GM21786 (cell line): ENCODE data around the gene C4A.
"Not testable (repeated sequence)": the region's sequence is repeated elsewhere in the genome, so short reads cannot be mapped to it uniquely, and the experiment has no call there.

ENCODE experiments used
- ATAC-seq: cut with Tn5 transposase; IDR thresholded peaks from one replicate; pipeline ENCODE4 v1.9.1; 2021; ENCODE audit not compliant: unreplicated experiment

C4A gene

DNA sequence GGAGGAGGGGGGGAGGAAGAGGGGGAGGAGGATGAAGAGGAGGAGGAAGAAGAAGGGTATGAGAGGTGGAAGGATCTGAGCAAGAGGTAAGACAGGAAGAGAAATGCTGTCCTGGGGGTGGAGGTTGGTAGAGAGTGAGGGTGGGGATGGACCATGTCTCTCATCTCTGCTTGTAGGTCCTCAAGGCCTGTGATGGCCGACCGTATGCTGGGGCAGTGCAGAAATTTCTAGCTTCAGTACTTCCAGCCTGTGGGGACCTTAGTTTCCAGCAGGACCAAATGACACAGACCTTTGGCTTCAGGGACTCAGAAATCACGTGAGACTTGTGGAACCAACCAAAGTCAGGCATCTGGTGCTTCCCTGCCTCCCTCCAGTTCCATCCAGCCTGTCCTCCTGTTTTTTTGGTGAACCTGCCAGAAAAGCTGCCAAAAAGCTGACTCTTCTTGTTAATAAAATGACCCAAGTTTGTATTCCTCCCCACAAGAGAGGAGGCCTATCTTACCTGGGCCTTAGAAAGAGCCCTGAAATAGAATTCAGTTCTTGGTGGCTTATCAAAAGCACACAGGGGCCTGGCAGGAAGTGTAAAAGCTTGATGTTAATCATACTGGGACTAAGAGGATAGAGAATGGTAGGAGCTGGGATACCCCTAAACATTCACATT is 2.5 kb upstream of the C4A start:
- ATAC-seq: no peak

DNA sequence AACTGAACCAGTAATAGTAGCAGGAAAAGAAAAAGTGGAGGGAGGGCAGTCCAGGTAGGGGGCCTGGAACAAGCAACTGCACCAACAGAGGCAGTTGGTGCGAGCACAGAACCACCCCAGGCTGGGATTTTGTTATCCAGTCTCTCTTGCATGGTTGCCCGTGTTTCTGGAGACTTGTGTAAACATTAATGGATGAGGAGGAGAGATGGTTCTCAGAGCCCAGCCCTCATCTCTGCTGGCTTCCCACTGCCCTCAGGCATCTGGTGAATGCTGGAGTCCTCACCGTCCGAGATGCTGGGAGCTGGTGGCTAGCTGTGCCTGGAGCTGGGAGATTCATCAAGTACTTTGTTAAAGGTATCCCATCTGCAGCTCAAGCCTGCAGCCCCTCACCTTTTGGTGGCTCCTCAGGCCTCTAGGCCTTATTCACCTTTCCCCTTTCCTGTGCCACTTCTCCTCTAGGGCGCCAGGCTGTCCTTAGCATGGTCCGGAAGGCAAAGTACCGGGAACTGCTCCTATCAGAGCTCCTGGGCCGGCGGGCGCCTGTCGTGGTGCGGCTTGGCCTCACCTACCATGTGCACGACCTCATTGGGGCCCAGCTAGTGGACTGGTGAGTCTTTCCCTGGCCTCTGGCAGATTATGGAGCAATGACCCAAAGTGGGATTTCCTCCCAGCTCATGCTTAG is 1.5 kb upstream of the C4A start:
- not testable (repeated sequence) for ATAC-seq

DNA sequence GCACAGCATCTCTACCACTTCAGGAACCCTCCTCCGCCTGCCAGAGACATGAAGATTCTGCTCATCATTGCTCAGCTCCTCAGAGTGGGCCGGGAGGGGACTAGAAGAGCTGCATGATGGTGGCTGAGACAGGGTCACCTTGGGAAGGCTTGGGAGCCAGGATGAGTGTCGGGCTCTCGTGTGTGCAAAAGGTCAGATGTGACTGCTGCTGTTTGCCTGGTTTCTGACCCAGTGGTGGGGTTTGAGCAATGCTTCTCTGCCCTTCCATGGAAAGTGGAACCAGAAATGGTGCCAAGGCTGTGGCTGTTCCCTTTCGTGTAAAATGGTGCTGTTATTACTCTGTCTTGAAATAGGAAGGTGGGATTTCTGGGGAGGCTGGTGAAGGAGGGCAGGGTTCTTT is 859 bp upstream of the C4A start:
- ATAC-seq: not testable (repeated sequence)

DNA sequence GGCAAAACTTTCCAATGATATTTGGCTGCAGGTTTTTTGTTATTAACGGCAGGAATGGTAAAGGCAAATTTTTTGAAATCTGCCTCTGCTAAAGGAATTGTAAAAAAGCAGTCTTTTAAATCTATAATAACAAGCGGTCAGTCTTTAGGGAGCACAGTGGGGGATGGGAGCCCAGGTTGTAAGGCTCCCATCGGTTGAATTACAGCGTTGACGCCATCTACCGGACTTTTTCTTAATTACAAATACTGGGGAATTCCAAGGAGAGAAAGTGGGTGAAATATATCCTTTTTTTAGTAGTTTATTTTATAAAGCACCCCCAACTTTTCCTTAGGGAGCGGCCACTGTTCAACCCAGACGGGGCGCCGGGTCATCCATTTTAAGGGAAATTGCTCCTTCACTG is 7.5 kb downstream of the C4A start:
- ATAC-seq: not testable (repeated sequence)

DNA sequence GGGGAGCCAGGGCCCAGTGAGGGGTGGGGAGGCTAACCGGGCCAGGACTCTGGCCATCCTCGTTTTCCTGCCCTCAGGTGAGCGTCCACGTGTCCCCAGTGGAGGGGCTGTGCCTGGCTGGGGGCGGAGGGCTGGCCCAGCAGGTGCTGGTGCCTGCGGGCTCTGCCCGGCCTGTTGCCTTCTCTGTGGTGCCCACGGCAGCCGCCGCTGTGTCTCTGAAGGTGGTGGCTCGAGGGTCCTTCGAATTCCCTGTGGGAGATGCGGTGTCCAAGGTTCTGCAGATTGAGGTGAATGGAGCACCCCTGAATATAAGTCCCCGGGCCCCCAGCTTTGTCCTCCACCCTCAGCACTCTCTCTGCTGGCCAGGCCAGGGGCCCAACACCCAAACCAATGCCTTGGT is 12.6 kb downstream of the C4A start:
- not testable (repeated sequence) for ATAC-seq

DNA sequence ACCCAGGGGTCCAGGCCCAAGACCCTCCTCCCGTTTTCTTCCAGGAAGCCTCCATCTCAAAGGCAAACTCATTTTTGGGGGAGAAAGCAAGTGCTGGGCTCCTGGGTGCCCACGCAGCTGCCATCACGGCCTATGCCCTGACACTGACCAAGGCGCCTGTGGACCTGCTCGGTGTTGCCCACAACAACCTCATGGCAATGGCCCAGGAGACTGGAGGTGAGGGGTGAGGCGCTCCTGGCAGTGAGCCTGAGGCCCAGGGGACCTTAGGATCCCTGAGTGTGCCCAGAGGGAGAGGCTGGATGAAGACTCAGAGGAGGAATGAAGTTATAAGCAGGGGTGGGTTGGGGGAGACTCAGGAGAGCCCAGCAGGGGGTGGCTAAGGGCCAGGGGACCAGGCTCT is 14.5 kb downstream of the C4A start:
- not testable (repeated sequence) for ATAC-seq

DNA sequence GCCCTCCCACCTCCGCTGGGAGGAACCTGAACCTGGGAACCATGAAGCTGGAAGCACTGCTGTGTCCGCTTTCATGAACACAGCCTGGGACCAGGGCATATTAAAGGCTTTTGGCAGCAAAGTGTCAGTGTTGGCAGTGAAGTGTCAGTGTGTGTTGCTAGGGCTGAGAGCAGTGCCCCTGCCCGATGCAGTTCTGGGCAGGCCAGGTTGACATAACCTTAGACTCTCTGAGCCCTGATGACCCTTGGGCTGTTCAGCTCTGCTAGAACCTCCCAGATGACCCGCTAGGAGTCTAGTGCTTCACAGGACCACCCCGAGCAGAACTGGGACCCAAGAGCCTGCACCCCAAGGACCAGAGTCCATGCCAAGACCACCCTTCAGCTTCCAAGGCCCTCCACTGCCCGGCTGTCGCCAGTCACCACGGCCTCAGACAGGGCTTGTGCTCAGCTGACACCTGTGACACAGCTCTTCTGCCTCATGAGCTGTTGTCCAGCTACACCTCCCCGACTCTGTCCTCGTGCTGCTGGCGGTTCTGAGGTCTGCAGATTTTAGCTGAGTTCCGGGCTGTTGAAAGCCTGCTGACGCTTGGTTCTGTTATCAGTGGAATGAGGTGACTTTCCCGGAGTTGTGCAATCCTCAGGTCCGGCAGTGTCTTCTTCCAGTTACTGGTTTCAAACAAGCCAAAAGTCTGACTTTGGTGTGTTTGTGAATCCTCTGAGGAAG is 20.9 kb downstream of the C4A start:
- ATAC-seq: not testable (repeated sequence)

DNA sequence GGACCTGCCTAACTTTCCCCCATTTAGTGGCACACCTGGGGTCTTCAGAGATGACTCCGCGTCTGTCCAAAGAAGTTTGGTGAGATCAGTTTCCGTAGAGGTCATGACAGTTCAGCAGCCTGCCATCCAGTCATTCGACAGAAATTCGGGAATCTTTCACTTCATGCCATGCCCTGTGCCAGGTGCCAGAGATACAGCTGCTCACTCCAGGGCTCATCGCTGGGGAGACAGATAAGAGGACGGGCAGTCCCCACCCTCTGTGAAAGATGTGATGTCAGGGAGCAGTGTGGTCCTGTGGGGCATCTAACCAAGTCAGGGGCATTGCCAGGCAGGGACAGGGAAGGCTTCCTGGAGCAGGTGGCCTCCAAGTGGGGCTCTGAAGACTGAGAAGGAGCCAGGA is 21.4 kb downstream of the C4A start:
- ATAC-seq: not testable (repeated sequence)

DNA sequence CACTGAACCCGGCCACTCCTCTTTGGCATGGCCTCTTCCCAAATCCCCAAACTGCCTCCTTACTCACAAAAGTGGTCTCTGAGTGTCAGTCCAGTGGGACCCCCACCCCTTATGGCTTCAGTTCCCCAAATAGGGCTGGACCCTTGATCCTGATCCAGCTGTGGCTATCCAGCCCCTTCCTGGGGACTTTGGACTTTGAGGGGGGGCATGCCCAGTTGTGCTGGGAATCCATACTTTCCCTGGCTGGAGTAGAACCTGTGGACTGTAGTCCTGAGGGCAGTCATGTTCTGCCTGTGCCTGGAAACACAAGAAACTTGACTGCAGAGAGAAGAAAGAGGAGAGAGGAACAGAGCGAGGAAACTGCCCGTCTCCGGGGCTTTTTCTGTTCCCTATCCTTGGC is 22.5 kb downstream of the C4A start:
- ATAC-seq: not testable (repeated sequence)

DNA sequence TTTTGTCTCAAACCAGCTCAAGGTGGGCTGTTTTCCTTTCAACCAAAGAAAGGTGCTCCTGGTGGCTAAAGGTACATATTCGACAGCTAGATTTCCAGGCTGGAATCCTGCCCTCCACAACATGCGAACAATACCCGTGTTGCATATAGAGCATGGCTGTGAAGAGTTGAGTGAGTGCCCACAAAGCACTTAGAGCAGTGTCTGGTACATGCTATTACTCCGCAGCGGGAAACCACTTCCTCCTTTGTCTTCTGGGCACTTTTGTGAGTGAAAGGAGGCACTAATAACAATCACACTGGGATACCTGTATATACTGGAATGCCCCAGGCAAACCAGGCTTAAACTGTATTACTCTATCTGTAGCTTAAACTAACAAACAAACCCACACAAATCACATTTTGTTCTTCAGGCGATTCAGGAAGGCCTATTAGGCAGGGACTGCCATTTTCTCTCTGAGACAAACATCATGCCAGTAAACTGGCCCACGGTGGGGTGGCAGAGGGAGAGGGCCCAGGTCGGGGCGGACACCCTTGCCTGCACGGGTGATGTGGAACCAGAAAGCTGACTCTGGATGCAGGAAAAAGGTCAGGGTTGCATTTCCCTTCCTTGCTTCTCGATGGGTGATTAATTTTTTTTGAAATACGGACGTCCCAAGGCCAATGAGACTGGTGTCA is 23.1 kb downstream of the C4A start:
- ATAC-seq: not testable (repeated sequence)

DNA sequence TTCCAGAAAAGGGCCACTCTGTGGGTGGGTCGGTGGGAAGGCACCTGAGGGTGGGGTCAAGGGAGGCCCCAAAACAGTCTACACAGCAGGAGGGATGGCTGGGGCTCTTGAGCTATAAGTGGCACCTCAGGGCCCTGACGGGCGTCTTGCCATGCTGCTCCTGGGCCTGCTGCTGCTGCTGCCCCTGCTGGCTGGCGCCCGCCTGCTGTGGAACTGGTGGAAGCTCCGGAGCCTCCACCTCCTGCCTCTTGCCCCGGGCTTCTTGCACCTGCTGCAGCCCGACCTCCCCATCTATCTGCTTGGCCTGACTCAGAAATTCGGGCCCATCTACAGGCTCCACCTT is 23.7 kb downstream of the C4A start:
- not testable (repeated sequence) for ATAC-seq

DNA sequence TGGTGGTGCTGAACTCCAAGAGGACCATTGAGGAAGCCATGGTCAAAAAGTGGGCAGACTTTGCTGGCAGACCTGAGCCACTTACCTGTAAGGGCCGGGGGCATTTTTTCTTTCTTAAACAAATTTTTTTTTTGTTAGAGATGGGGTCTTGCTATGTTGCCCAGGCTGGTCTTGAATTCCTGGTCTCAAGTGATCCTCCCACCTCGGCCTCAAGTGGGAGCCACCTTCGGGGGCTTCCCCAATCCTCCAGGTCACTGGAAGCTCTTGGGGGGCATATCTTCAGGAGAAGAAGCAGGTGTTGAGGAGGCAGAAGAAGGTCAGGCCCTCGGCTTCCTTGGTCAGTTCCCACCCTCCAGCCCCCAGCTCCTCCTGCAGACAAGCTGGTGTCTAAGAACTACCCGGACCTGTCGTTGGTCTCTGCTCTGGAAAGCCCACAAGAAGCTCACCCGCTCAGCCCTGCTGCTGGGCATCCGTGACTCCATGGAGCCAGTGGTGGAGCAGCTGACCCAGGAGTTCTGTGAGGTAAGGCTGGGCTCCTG is 24.2 kb downstream of the C4A start:
- ATAC-seq: not testable (repeated sequence)

DNA sequence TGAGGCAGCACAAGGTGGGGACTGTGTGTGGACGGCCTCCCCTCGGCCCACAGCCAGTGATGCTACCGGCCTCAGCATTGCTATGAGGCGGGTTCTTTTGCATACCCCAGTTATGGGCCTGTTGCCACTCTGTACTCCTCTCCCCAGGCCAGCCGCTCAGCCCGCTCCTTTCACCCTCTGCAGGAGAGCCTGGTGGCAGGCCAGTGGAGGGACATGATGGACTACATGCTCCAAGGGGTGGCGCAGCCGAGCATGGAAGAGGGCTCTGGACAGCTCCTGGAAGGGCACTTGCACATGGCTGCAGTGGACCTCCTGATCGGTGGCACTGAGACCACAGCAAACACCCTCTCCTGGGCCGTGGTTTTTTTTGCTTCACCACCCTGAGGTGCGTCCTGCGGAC is 25.2 kb downstream of the C4A start:
- ATAC-seq: not testable (repeated sequence)

DNA sequence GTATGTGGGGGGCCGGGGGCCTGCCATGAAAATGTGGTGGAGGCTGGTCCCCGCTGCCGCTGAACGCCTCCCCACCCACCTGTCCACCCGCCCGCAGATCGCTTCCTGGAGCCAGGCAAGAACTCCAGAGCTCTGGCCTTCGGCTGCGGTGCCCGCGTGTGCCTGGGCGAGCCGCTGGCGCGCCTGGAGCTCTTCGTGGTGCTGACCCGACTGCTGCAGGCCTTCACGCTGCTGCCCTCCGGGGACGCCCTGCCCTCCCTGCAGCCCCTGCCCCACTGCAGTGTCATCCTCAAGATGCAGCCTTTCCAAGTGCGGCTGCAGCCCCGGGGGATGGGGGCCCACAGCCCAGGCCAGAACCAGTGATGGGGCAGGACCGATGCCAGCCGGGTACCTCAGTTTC is 26.2 kb downstream of the C4A start:
- ATAC-seq: not testable (repeated sequence)

DNA sequence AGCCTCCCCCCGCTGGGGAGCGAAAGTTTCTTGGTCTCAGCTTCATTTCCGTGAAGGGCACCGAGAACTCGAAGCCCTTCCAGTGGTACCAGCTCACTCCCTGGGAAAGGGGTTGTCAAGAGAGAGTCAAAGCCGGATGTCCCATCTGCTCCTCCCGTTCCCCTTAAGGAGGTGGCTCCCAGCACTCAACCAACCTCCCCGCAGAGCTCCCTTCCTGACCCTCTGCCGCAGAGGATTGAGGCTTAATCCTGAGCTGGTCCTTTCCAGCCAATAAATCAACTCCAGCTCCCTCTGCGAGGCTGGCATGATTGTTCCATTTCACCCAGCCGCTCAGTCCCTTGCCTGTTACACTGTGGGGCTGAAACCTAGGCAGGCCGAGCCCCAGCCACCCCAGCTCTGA is 26.8 kb downstream of the C4A start:
- ATAC-seq: not testable (repeated sequence)

DNA sequence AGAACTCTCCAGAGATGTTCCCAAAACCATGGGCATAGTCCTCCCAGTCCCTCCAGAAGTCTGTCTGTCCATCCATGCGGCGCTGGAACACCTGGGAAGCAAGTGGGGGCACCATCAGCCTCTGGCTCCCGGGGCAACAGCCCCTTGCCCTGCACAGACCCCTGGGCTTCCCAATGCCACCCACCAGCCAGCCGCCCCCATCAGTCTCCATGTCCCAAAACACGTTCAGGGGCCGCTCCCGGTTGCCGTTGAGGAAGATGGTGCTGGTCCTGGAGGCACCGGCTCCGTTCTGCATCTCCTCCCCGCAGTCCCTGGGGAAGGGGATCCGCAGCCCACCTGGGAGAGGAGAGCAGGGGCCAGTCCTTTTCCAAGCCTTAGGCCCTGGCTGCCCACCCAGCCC is 27.7 kb downstream of the C4A start:
- not testable (repeated sequence) for ATAC-seq

DNA sequence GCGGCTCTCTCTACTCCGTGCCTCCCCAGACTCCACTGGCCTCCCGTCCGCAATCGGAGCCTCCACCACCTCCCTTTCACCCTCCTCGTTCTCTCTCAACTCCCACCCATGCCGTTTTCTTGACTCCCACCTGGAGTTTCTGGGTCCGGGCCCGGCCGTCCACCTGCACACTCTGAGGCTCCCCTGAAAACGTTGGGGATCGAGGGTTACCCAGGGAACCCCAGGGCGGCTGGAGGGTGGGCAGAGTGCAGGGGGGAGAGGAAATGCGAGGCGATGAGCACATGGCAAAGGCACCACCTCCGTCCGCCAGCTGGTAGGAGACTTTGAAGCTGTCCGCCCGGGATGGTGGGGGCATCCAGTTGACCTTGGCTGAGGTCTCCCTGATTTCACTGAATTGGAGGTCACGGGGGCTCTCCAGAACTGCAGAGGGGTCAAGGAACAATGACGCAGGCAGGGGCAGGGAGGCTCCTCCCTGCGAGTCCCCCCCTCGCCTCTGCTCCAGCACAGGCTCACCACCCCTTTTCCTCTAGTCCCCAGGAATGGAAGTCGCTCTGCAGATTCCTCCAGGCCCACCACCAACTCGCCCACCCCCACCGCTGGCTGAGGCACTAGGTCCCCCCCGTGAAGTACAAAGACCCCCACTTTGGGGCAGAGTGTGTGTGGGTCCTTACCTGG is 29.1 kb downstream of the C4A start:
- ATAC-seq: not testable (repeated sequence)

DNA sequence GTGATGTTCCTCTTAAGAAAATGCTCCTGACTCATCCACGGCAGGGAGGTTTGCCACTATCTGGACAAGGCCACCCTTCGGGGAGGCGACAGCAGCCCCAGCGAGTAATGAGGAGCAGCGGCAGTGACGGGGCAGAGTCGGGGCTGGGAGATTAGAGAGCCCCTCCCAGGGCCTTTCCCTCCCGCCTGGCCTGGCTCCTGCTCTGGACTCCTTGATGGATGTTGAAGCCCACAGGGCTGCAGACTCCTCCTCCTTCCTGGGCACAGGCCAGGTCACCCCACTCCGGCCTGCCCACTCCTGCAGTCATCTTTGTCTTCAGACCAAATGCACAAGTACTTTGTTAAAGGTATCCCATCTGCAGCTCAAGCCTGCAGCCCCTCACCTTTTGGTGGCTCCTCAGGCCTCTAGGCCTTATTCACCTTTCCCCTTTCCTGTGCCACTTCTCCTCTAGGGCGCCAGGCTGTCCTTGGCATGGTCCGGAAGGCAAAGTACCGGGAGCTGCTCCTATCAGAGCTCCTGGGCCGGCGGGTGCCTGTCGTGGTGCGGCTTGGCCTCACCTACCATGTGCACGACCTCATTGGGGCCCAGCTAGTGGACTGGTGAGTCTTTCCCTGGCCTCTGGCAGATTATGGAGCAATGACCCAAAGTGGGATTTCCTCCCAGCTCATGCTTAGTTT is 31.2 kb downstream of the C4A start:
- ATAC-seq: not testable (repeated sequence)

DNA sequence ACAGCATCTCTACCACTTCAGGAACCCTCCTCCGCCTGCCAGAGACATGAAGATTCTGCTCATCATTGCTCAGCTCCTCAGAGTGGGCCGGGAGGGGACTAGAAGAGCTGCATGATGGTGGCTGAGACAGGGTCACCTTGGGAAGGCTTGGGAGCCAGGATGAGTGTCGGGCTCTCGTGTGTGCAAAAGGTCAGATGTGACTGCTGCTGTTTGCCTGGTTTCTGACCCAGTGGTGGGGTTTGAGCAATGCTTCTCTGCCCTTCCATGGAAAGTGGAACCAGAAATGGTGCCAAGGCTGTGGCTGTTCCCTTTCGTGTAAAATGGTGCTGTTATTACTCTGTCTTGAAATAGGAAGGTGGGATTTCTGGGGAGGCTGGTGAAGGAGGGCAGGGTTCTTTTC is 31.9 kb downstream of the C4A start:
- ATAC-seq: not testable (repeated sequence)

DNA sequence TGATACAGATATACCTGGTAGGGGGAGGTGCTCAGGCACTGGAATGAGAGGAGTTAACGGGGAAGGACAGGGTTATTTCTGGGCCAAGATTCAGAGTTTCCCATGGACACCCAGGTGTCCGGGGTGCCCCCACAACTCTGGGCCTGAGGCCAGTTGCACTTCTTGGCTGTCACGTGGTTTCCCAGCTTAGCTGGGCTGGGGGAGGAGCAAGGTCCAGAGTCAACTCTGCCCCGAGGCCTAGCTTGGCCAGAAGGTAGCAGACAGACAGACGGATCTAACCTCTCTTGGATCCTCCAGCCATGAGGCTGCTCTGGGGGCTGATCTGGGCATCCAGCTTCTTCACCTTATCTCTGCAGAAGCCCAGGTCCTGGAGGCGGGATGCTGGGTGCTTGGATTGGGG is 32.7 kb downstream of the C4A start, which contains the start of gene C4B:
Gene C4B (plus strand): TSS at position 249 of the 400 bp plus-strand sequence. CDS start 51 bp downstream, at position 300.
- ATAC-seq: not testable (repeated sequence)
